GM23338 (cell line): ENCODE data around the gene LYPD5. TPM values are rescaled to one million over a fixed set of nuclear protein-coding genes. Genes with fewer than 3 reads are reported as not detected.

Experiments
- ATAC-seq: fragments of 200-7000 bp; cut with Tn5 transposase; 3 replicates; pipeline ENCODE4 v1.9.1; 2020
- DNase-seq: peaks from one replicate; pipeline ENCODE4 v3.0.0-alpha.2; 2015; ENCODE audit warnings: low spot score
- H2AFZ ChIP-seq: fragments of 200-600 bp; sonication (generic); 2 replicates; pipeline ENCODE4 v1.8.0; 2016; ENCODE audit warnings: antibody characterized with exemption, mild to moderate bottlenecking, moderate library complexity
- H3F3A ChIP-seq: fragments of 200-600 bp; sonication (generic); replicated peaks from 2 replicates; pipeline ENCODE4 v1.8.0; 2017; ENCODE audit warnings: antibody characterized with exemption, mixed run types, low read depth
- H3K27ac ChIP-seq: fragments of 200-600 bp; sonication (generic); 2 replicates; pipeline ENCODE4 v1.6.1; 2016; ENCODE audit warnings: low read depth
- H3K27me3 ChIP-seq: fragments of 200-600 bp; sonication (generic); 2 replicates; pipeline ENCODE4 v1.8.0; 2016; ENCODE audit warnings: mild to moderate bottlenecking, mixed run types, moderate library complexity; ENCODE audit not compliant: insufficient read depth
- H3K36me3 ChIP-seq: fragments of 200-600 bp; sonication (generic); 2 replicates; pipeline ENCODE4 v1.8.0; 2016; ENCODE audit warnings: mild to moderate bottlenecking; ENCODE audit not compliant: insufficient read depth
- H3K4me1 ChIP-seq: fragments of 200-600 bp; sonication (generic); 2 replicates; pipeline ENCODE4 v1.8.0; 2016; ENCODE audit warnings: mild to moderate bottlenecking, moderate library complexity; ENCODE audit not compliant: insufficient read depth
- H3K4me2 ChIP-seq: fragments of 200-600 bp; sonication (generic); 2 replicates; pipeline ENCODE4 v1.7.1; 2017; ENCODE audit warnings: mixed run types
- H3K4me3 ChIP-seq: fragments of 200-600 bp; sonication (generic); 2 replicates; pipeline ENCODE4 v1.6.1; 2016; ENCODE audit warnings: mixed run types
- H3K79me2 ChIP-seq: fragments of 200-600 bp; sonication (generic); replicated peaks from 2 replicates; pipeline ENCODE4 v1.8.0; 2017; ENCODE audit warnings: mild to moderate bottlenecking; ENCODE audit not compliant: insufficient read depth
- H3K9me2 ChIP-seq: fragments of 200-600 bp; sonication (generic); 2 replicates; pipeline ENCODE4 v1.8.0; 2017; ENCODE audit not compliant: insufficient read depth
- H4K20me1 ChIP-seq: fragments of 200-600 bp; sonication (generic); replicated peaks from 2 replicates; pipeline ENCODE4 v1.8.0; 2017; ENCODE audit warnings: mild to moderate bottlenecking; ENCODE audit not compliant: insufficient read depth
- H3K27ac Mint-ChIP-seq: 2 replicates; pipeline ENCODE4 v1.8.0; 2020; ENCODE audit warnings: inconsistent platforms, mild to moderate bottlenecking, moderate library complexity, mixed read lengths
- H3K27me3 Mint-ChIP-seq: 3 replicates; pipeline ENCODE4 v1.8.0; 2022; ENCODE audit warnings: low read depth, mild to moderate bottlenecking, moderate library complexity, mixed read lengths, inconsistent platforms; ENCODE audit not compliant: insufficient read depth, poor library complexity
- H3K36me3 Mint-ChIP-seq: 3 replicates; pipeline ENCODE4 v1.8.0; 2021; ENCODE audit warnings: low read depth, mild to moderate bottlenecking, inconsistent platforms, moderate library complexity, mixed read lengths
- H3K4me1 Mint-ChIP-seq: 3 replicates; pipeline ENCODE4 v1.8.0; 2020; ENCODE audit warnings: mild to moderate bottlenecking, inconsistent platforms, mixed read lengths
- H3K4me3 Mint-ChIP-seq: 3 replicates; pipeline ENCODE4 v1.8.0; 2021; ENCODE audit warnings: moderate library complexity, mild to moderate bottlenecking, inconsistent platforms, mixed read lengths
- H3K9me3 Mint-ChIP-seq: 3 replicates; pipeline ENCODE4 v1.8.0; 2020; ENCODE audit warnings: moderate library complexity, mild to moderate bottlenecking, inconsistent platforms, mixed read lengths
- CREB1 ChIP-seq: fragments of 250-450 bp; sonication (Bioruptor Pico); IDR thresholded peaks from 2 replicates; pipeline ENCODE4 v1.5.0; 2020; ENCODE audit warnings: low read depth, mild to moderate bottlenecking, moderate library complexity
- CTCF ChIP-seq, 2 experiments: fragments of 200-600 bp in 1 of 2; sonication (generic) in 1 of 2; conservative IDR thresholded peaks; 2 replicates each; pipeline versions ENCODE4 v1.5.1 to v1.6.1; 2016 to 2017; ENCODE audit warnings: antibody characterized with exemption in 2 of 2, low read depth in 2 of 2, mild to moderate bottlenecking in 2 of 2, moderate library complexity in 1 of 2
- NANOG ChIP-seq: IDR thresholded peaks from 2 replicates; pipeline ENCODE4 v1.6.1; 2016; ENCODE audit warnings: antibody characterized with exemption, borderline replicate concordance
- POLR2AphosphoS5 ChIP-seq: IDR thresholded peaks from 2 replicates; pipeline ENCODE4 v1.6.1; 2016; ENCODE audit warnings: antibody characterized with exemption, low read depth
- STAT1 ChIP-seq: IDR thresholded peaks from one replicate; pipeline ENCODE4 v1.6.1; 2016; ENCODE audit warnings: antibody characterized with exemption; ENCODE audit not compliant: unreplicated experiment
- polyA plus RNA-seq: library from polyadenylated mRNA; unstranded; fragments of >200 nt; fragmentation: Nextera tagmentation; extraction: Ambion mirVana; gene quantifications from 2 replicates; pipeline ENCODE4 v1.2.1, GENCODE V29; 2016
- total RNA-seq: library from RNA; depleted of rRNA; stranded (reverse); fragments of >200 nt; shearing (Covaris generic); gene quantifications from 2 replicates; pipeline ENCODE4 v1.2.3, GENCODE V29; 2014
- TF ChIP-seq, protein P1 (sequence below): fragments of 250-450 bp; sonication (Bioruptor Pico); IDR thresholded peaks from 2 replicates; pipeline ENCODE4 v1.5.0; 2020; ENCODE audit warnings: mild to moderate bottlenecking, moderate library complexity

Gene LYPD5
- total and polyA plus RNA-seq, 2 experiments from 2014 or later, result 1.1 to 1.5 TPM

DNA sequence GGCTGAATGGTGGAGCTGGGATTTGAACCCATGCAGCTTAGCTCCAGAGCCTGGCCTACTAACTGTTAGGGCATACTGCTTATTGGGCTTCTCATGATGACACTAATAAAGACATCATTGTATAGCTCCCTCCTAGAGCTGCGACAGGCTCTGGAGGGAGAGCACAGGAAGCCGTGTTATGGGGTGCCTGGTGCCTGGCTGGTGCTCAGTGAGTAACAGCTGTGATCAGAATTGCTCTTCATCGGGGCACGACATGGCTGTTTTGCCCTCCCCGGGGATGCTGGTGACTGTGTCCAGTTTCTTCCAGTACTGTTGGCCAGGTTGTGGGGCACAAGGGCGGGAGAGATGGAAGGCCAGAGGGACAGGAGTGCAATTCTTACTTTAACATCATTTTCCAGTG is 5.1 kb downstream of the LYPD5 start (continued):
- TF ChIP-seq, protein P1, sequence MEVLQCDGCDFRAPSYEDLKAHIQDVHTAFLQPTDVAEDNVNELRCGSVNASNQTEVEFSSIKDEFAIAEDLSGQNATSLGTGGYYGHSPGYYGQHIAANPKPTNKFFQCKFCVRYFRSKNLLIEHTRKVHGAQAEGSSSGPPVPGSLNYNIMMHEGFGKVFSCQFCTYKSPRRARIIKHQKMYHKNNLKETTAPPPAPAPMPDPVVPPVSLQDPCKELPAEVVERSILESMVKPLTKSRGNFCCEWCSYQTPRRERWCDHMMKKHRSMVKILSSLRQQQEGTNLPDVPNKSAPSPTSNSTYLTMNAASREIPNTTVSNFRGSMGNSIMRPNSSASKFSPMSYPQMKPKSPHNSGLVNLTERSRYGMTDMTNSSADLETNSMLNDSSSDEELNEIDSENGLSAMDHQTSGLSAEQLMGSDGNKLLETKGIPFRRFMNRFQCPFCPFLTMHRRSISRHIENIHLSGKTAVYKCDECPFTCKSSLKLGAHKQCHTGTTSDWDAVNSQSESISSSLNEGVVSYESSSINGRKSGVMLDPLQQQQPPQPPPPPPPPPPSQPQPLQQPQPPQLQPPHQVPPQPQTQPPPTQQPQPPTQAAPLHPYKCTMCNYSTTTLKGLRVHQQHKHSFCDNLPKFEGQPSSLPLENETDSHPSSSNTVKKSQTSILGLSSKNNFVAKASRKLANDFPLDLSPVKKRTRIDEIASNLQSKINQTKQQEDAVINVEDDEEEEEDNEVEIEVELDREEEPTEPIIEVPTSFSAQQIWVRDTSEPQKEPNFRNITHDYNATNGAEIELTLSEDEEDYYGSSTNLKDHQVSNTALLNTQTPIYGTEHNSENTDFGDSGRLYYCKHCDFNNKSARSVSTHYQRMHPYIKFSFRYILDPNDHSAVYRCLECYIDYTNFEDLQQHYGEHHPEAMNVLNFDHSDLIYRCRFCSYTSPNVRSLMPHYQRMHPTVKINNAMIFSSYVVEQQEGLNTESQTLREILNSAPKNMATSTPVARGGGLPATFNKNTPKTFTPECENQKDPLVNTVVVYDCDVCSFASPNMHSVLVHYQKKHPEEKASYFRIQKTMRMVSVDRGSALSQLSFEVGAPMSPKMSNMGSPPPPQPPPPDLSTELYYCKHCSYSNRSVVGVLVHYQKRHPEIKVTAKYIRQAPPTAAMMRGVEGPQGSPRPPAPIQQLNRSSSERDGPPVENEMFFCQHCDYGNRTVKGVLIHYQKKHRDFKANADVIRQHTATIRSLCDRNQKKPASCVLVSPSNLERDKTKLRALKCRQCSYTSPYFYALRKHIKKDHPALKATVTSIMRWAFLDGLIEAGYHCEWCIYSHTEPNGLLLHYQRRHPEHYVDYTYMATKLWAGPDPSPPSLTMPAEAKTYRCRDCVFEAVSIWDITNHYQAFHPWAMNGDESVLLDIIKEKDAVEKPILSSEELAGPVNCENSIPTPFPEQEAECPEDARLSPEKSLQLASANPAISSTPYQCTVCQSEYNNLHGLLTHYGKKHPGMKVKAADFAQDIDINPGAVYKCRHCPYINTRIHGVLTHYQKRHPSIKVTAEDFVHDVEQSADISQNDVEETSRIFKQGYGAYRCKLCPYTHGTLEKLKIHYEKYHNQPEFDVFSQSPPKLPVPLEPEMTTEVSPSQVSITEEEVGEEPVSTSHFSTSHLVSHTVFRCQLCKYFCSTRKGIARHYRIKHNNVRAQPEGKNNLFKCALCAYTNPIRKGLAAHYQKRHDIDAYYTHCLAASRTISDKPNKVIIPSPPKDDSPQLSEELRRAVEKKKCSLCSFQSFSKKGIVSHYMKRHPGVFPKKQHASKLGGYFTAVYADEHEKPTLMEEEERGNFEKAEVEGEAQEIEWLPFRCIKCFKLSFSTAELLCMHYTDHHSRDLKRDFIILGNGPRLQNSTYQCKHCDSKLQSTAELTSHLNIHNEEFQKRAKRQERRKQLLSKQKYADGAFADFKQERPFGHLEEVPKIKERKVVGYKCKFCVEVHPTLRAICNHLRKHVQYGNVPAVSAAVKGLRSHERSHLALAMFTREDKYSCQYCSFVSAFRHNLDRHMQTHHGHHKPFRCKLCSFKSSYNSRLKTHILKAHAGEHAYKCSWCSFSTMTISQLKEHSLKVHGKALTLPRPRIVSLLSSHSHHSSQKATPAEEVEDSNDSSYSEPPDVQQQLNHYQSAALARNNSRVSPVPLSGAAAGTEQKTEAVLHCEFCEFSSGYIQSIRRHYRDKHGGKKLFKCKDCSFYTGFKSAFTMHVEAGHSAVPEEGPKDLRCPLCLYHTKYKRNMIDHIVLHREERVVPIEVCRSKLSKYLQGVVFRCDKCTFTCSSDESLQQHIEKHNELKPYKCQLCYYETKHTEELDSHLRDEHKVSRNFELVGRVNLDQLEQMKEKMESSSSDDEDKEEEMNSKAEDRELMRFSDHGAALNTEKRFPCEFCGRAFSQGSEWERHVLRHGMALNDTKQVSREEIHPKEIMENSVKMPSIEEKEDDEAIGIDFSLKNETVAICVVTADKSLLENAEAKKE (CRISPR knock-in tag), result no peak
- TF ChIP-seq STAT1 (no peak), POLR2AphosphoS5 (no peak)

GRCh38 chr19:43790587-43790986 is 11.7 kb downstream of the LYPD5 start:
- DNase-seq, result no peak
- Histone ChIP-seq H3K4me1 (no peaks in the 10 kb centered on the region), H3F3A (no peaks in the 10 kb centered on the region), H3K27ac (no peak overlapping the region), H3K79me2 (no peaks in the 10 kb centered on the region), H3K27me3 (peaks cover 5% of the 10 kb centered on the region; the same call in 1 of the 2 replicates), H4K20me1 (0 out of 2 replicates have a peak, but pooled peaks cover 4% of the 10 kb centered on the region), H3K9me2 (no peaks in the 10 kb centered on the region), H3K4me2 (no peak overlapping the region), H2AFZ (no peak overlapping the region), H3K4me3 (no peak overlapping the region), H3K36me3 (no peaks in the 10 kb centered on the region)
- no peak overlapping the region; the same call in 2 of the 3 replicates for H3K4me3 Mint-ChIP-seq
- H3K36me3 Mint-ChIP-seq, result no peaks in the 10 kb centered on the region
- no peaks in the 10 kb centered on the region for H3K9me3 Mint-ChIP-seq
- peaks cover 4% of the 10 kb centered on the region for H3K27me3 Mint-ChIP-seq
- no peaks in the 10 kb centered on the region; the same call in 2 of the 3 replicates for H3K4me1 Mint-ChIP-seq
- ATAC-seq, result no peak
- TF ChIP-seq STAT1, result no peak
- no peak for TF ChIP-seq CTCF (conservative IDR thresholded peaks at IDR 0.05; ENCODE audit: low read depth in 2 of 2)
- TF ChIP-seq, protein P1 (CRISPR knock-in tag), result no peak
- no peak for TF ChIP-seq NANOG
- no peak for TF ChIP-seq POLR2AphosphoS5
- no peak for TF ChIP-seq CREB1 (CRISPR knock-in tag)
- H3K27ac Mint-ChIP-seq, result no peak overlapping the region
